Right cardiac atrium (tissue), 5 donors: Measurements from ENCODE around the gene GDPD1. TPM values are rescaled to one million over a fixed set of nuclear protein-coding genes. Genes with fewer than 3 reads are reported as not detected.
"Not testable (repeated sequence)": the region's sequence is repeated elsewhere in the genome, so short reads cannot be mapped to it uniquely, and the experiment has no call there.

Experiments used
- ATAC-seq, 2 donors: fragments of 200-7000 bp; cut with Tn5 transposase; one replicate each; pipeline versions ENCODE4 v1.8.0 to v1.9.1; 2020; ENCODE audit warnings: moderate library complexity in 2 of 2, mild to moderate bottlenecking in 1 of 2
- DNase-seq, 3 donors: peaks; one replicate each; pipeline ENCODE4 v3.0.0-alpha.2; 2020
- H3K27ac ChIP-seq: one replicate; pipeline ENCODE4 v1.5.1; 2013; ENCODE audit warnings: mild to moderate bottlenecking, low read length, control low read depth, moderate library complexity
- H3K27me3 ChIP-seq: one replicate; pipeline ENCODE4 v1.6.1; 2013; ENCODE audit not compliant: control insufficient read depth, insufficient read depth
- H3K4me1 ChIP-seq: one replicate; pipeline ENCODE4 v1.6.1; 2013; ENCODE audit warnings: low read length; ENCODE audit not compliant: control insufficient read depth, insufficient read depth
- H3K4me3 ChIP-seq: one replicate; pipeline ENCODE4 v1.5.1; 2013; ENCODE audit warnings: low read length, control low read depth
- H3K9me3 ChIP-seq: one replicate; pipeline ENCODE4 v1.6.1; 2013; ENCODE audit warnings: low read length; ENCODE audit not compliant: control insufficient read depth
- WGBS: extraction: QIAGEN DNeasy Blood & Tissue Kit; methylation state at CpG from one replicate; pipeline ENCODE4 v1.1.7; 2013; 5-methylcytosine and 5-hydroxymethylcytosine counted together
- intact Hi-C, 4 donors: fragments of 100-400 bp; cut with DNase I; formaldehyde crosslinking; loops; one replicate each; pipeline versions ENCODE4 v1.11.0 to v1.14.0; 2022 to 2023
- long read RNA-seq, 4 donors: library from polyadenylated mRNA; unstranded; transcript quantifications; one replicate each; pipeline ENCODE4 v2.0.0, GENCODE V29; 2020 to 2021
- polyA plus RNA-seq: library from polyadenylated mRNA; stranded (reverse); fragments of 200-250 nt; gene quantifications from one replicate; pipeline ENCODE4 v1.2.3, GENCODE V29; 2013
- total RNA-seq, 4 donors: library from RNA; stranded (reverse); fragmentation: NEBNext Ultra II Directional; extraction: Animal tissue kit (Norgen Biotek cat#: 25700); gene quantifications; one replicate each; pipeline ENCODE4 v1.2.1, GENCODE V29; 2021
- donor health status: healthy with polysubstance abuse.
- donor health status: DM: no; HTN: yes; CAD: no.
- donor health status: DM: no; HTN: no; CAD: no.
- donor health status: DM: no; HTN: yes; CAD: no; lungs with severe emphysema.
- donor health status: DM: yes; HTN: yes; CAD: no.

Gene GDPD1
- 1 to 10 TPM; 2.7 to 5.2 (median 3.2) TPM for total RNA-seq
- 2.4 TPM for polyA plus RNA-seq
- long read RNA-seq, donor 1, partial matches to known transcripts: 0 of 4 reads
- long read RNA-seq, donor 1, other reads (novel, unspliced or antisense): 1 of 4 reads
- long read RNA-seq, donor 2, partial matches to known transcripts: 0 of 2 reads
- long read RNA-seq, donor 2, other reads (novel, unspliced or antisense): 0 of 2 reads
- long read RNA-seq, donor 3, partial matches to known transcripts: 0 of 2 reads
- long read RNA-seq, donor 3, other reads (novel, unspliced or antisense): 1 of 2 reads
- long read RNA-seq, donor 4, partial matches to known transcripts: 1 of 1 reads
- long read RNA-seq, donor 4, other reads (novel, unspliced or antisense): 0 of 1 reads

GRCh38 chr17:59220328-59221158 is at the start of gene GDPD1:
GDPD1 (plus strand) TSS chr17:59220511; CDS start chr17:59220610, 99 bp downstream.
- Histone ChIP-seq H3K27me3 (no peaks in the 10 kb centered on the region), H3K27ac (peak within 1 kb of the TSS; percentile 1), H3K4me3 (peak within 1 kb of the TSS; percentile 63), H3K9me3 (no peaks in the 10 kb centered on the region), H3K4me1 (no peaks in the 10 kb centered on the region)
- intact Hi-C loops: no loop called here
- DNase-seq: peak; percentile 97 to 99 (median 99)
- ATAC-seq: peak; percentile 98 to 99
- WGBS: under 1% methylated on average over 60 of the region's 60 CpGs

- 98% methylated on average over 33 of the region's 33 CpGs for WGBS
- intact Hi-C loops: no loop called here
- ATAC-seq: peak in 1 of 2 donors; percentile 16
Measured at GRCh38 chr17:59172436-59173004, 47.8 kb upstream of the GDPD1 start.

GRCh38 chr17:59174671-59175070 is 45.6 kb upstream of the GDPD1 start:
- no peaks in the 10 kb centered on the region for H3K4me1 ChIP-seq
- no peak overlapping the region for H3K4me3 ChIP-seq
- intact Hi-C loops: no loop called here
- H3K27me3 ChIP-seq: no peaks in the 10 kb centered on the region
- H3K27ac ChIP-seq: no peak overlapping the region
- no peak for ATAC-seq
- H3K9me3 ChIP-seq: no peaks in the 10 kb centered on the region
- WGBS: 97% methylated on average over 11 of the region's 11 CpGs
- DNase-seq: no peak

More at GRCh38 chr17:59172436-59173004, 47.8 kb upstream of the GDPD1 start:
- H3K9me3 ChIP-seq: no peaks in the 10 kb centered on the region
- H3K4me1 ChIP-seq: no peaks in the 10 kb centered on the region
- H3K27me3 ChIP-seq: no peaks in the 10 kb centered on the region
- no peak overlapping the region for H3K4me3 ChIP-seq
- DNase-seq: peak in 1 of 3 donors; percentile 54
- no peak overlapping the region for H3K27ac ChIP-seq

GRCh38 chr17:59175076-59175475 is 45.2 kb upstream of the GDPD1 start:
- ATAC-seq: no peak
- intact Hi-C loops: no loop called here
- Histone ChIP-seq H3K4me3 (no peak overlapping the region), H3K27me3 (no peaks in the 10 kb centered on the region), H3K27ac (no peak overlapping the region), H3K4me1 (no peaks in the 10 kb centered on the region), H3K9me3 (no peaks in the 10 kb centered on the region)
- WGBS: 94% methylated on average over 7 of the region's 7 CpGs
- DNase-seq: no peak

GRCh38 chr17:59178266-59178985 is 41.9 kb upstream of the GDPD1 start:
- H3K4me1 ChIP-seq: no peaks in the 10 kb centered on the region
- intact Hi-C loops: no loop called here
- WGBS: 69% methylated on average over 7 of the region's 7 CpGs

GRCh38 chr17:59179601-59180000 is 40.7 kb upstream of the GDPD1 start:
- intact Hi-C loops, H3K9me3 ChIP-seq, H3K4me1 ChIP-seq, DNase-seq, ATAC-seq, H3K27me3 ChIP-seq, H3K4me3 ChIP-seq, H3K27ac ChIP-seq: not testable (repeated sequence)
- WGBS: 92% methylated on average over 11 of the region's 11 CpGs

More at GRCh38 chr17:59178266-59178985, 41.9 kb upstream of the GDPD1 start:
- no peak overlapping the region for H3K27ac ChIP-seq
- DNase-seq: no peak
- H3K9me3 ChIP-seq: no peaks in the 10 kb centered on the region
- H3K27me3 ChIP-seq: no peaks in the 10 kb centered on the region
- ATAC-seq: no peak
- H3K4me3 ChIP-seq: no peak overlapping the region

- Histone ChIP-seq H3K27me3 (no peaks in the 10 kb centered on the region), H3K4me3 (no peak overlapping the region), H3K9me3 (no peaks in the 10 kb centered on the region), H3K4me1 (no peaks in the 10 kb centered on the region), H3K27ac (no peak overlapping the region)
- intact Hi-C loops: no loop called here
- 98% methylated on average over 9 of the region's 9 CpGs for WGBS
- DNase-seq (no peak), ATAC-seq (no peak)
Measured at GRCh38 chr17:59180626-59181025, 39.7 kb upstream of the GDPD1 start.

GRCh38 chr17:59181481-59181880 is 38.8 kb upstream of the GDPD1 start:
- Histone ChIP-seq H3K9me3 (no peaks in the 10 kb centered on the region), H3K27me3 (no peaks in the 10 kb centered on the region), H3K27ac (no peak overlapping the region), H3K4me3 (no peak overlapping the region), H3K4me1 (no peaks in the 10 kb centered on the region)
- ATAC-seq (no peak), DNase-seq (no peak)
- intact Hi-C loops: no loop called here
- WGBS: 96% methylated on average over 9 of the region's 9 CpGs

GRCh38 chr17:59185997-59186396 is 34.3 kb upstream of the GDPD1 start:
- Histone ChIP-seq H3K4me1 (no peaks in the 10 kb centered on the region), H3K27me3 (no peaks in the 10 kb centered on the region), H3K9me3 (no peaks in the 10 kb centered on the region), H3K27ac (no peak overlapping the region), H3K4me3 (no peak overlapping the region)
- ATAC-seq (no peak), DNase-seq (no peak)
- intact Hi-C loops: no loop called here

- intact Hi-C loops: no loop called here
Measured at GRCh38 chr17:59186850-59187249, 33.5 kb upstream of the GDPD1 start.

More at GRCh38 chr17:59186850-59187249, 33.5 kb upstream of the GDPD1 start:
- H3K27me3 ChIP-seq: no peaks in the 10 kb centered on the region
- DNase-seq (no peak), ATAC-seq (no peak)
- 98% methylated on average over 3 of the region's 3 CpGs for WGBS
- H3K9me3 ChIP-seq: no peaks in the 10 kb centered on the region
- H3K4me3 ChIP-seq: no peak overlapping the region
- no peak overlapping the region for H3K27ac ChIP-seq
- H3K4me1 ChIP-seq: no peaks in the 10 kb centered on the region
